GM18873 (cell line): Measurements from ENCODE around the gene GBP6.
"Not testable (repeated sequence)": the region's sequence is repeated elsewhere in the genome, so short reads cannot be mapped to it uniquely, and the experiment has no call there.

ENCODE experiments used
- ATAC-seq: cut with Tn5 transposase; IDR thresholded peaks from one replicate; pipeline ENCODE4 v1.9.1; 2021; ENCODE audit warnings: mild to moderate bottlenecking, moderate library complexity, moderate number of reproducible peaks; ENCODE audit not compliant: unreplicated experiment, low FRiP score

Gene GBP6, protein sequence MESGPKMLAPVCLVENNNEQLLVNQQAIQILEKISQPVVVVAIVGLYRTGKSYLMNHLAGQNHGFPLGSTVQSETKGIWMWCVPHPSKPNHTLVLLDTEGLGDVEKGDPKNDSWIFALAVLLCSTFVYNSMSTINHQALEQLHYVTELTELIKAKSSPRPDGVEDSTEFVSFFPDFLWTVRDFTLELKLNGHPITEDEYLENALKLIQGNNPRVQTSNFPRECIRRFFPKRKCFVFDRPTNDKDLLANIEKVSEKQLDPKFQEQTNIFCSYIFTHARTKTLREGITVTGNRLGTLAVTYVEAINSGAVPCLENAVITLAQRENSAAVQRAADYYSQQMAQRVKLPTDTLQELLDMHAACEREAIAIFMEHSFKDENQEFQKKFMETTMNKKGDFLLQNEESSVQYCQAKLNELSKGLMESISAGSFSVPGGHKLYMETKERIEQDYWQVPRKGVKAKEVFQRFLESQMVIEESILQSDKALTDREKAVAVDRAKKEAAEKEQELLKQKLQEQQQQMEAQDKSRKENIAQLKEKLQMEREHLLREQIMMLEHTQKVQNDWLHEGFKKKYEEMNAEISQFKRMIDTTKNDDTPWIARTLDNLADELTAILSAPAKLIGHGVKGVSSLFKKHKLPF

DNA sequence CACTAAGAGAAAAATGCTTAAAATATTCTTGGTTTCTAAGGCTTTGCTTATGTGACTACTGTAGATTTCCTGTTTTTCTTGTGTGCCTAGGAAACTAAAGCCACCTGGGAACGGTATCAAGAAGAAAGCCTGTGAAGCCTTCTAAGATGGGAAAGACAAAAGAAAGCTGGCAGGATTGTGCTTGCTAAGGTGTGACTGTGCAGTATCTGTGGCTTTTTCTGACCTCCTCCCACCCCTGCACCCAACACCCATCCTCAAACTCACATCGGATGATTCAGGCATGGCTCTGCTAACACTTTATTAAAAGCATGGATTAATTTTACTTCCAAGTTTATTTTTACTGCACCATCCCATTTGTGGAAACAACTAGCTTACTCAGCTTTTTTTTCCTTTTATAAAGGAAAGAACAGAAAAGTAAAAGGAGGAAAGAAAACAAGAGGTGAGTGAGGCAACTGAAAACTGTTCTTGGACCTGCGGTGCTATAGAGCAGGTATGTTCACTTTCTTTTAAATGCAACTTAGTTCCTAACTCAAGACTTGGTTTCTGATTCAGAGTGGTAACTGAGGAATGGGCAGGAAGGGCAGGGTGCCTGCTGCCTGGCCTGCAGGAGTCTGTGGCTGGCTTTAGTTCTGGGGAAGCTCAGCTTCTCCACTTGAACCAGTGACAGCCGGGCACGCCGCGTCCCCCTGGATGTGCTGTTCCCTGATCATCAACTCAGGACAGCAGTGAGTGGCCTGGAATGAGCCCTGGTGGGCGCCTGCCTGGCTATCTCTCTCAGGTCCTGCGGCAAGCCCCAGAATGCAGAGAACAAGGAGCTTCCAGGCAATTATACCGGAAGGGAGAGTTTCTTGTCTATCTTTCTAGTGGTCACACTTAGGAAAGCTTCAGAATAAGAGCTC, at the start of gene GBP6:
TSS of gene GBP6 (plus strand) at position 422 of the 899 bp plus-strand sequence. CDS start 4,493 bp downstream, outside the sequence.
- ATAC-seq = no peak

DNA sequence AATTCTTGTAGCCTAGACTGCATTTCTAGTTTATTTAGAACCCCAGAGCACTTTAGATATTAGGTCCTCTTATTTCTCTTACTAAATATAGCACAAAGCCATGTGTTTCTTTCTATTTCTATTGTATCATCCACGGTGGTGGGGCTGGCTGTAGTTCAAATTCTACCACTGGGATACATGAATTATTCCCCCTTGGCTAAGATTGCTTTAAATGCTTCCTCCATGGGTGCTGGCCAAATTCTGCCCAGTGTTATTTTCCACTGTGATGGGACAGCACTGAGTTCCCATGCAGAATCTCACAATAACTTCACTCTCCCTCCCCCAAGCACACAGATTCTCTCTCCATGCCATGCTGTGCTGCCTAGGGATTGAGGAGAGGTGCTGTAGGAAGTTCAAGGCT, 41.5 kb upstream of the GBP6 start:
- no peak for ATAC-seq

DNA sequence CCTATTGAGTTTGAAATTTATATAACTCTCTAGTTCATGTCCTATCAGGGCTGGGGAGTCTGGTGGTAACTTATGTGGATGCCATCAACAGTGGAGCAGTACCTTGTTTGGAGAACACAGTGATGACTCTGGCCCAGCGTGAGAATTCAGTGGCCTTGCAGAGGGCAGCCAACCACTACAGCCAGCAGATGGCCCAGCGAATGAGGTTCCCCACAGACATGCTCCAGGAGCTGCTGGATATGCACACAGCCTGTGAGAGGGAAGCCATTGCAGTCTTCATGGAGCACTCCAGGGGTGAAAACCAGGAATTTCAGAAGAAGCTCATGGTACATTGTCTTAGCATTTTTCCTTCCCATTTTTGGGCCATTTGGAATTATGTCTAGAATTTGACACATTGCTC, 32.0 kb upstream of the GBP6 start:
- ATAC-seq = no peak

DNA sequence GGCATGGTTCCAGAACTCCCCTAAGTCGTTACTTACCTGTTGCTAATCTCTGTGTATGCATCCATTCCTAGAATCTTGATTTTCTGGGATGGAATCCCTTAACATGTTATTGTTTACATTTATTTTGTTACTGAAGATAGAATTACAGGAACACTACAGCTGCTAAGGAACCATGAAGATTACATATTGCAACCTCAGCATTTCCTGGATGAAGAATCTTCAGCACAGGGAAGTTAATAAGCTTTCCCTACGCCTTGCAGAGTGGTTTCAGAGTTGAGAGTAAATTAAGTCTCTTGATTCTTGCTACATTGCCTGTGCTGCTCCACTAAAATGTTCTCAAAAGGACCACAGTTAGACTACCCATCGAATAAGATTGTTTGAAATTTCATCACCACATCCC, 31.4 kb upstream of the GBP6 start:
- ATAC-seq = no peak

DNA sequence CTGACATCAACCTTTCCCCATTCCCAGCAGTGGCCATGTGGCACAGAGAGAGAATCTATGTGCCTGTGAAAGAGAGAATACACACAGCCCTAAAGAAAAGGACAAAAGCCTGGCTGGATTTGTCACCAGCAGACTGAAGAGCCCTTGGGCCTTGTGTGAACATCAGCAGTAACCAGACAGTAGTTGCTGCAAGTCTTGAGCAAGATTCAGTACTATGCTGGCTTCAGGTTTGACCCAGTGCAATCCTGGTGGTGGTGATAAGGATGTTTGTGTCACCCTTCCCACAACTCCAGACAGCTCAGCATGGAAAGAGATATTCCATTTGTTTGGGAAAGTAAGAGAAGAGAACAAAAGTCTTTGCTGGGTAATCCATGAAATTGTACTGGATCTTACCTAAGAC, 28.4 kb upstream of the GBP6 start:
- ATAC-seq = no peak

DNA sequence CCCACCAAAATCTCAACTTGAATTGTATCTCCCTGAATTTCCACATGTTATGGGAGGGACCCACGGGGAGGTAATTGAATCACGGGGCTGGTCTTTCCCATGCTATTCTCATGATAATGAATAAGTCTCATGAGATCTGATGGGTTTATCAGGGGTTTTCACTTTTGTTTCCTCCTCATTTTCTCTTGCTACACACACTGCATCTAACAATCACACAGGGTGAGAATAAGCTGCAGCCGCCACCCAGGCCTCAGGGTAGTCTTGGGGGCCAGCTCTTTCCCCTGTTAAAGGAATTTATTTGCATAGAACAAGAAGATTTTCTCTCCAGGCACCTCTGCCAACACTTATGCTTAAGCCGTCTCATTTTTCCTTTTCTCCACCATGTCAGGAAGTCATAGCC, 26.0 kb upstream of the GBP6 start:
- no peak for ATAC-seq

DNA sequence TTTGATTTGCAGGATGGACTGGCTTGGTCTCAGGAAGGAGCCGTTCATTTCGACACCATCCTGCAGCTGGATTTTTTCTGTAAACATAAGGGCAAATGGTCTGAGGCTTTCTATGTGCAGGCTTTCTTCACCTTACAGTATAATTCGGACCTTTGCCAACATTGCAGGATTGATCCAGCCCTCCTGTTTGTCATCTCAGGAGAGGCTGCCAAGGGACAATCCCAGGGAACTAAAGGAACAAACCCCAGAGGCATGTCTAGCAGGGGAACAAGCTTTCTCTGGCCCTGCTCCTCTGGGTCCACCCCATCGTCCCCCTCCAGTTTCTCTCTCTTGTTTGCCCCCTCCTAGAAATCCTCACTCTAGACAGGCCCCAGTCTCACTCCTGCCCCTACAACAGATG, 24.8 kb upstream of the GBP6 start:
- ATAC-seq = no peak

DNA sequence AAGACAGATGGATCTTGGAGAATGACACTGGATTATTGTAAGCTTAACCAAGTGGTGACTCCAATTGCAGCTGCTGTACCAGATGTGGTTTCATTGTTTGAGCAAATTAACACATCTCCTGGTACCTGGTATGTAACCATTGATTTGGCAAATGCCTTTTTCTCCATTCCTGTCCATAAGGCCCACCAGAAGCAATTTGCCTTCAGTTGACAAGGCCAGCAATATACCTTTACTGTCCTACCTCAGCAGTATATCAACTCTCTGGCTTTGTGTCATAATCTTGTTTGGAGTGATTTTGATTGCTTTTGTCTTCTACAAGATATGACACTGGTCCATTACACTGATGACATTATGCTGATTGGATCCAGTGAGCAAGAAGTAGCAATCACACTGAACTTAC, 18.4 kb upstream of the GBP6 start:
- ATAC-seq = not testable (repeated sequence)

DNA sequence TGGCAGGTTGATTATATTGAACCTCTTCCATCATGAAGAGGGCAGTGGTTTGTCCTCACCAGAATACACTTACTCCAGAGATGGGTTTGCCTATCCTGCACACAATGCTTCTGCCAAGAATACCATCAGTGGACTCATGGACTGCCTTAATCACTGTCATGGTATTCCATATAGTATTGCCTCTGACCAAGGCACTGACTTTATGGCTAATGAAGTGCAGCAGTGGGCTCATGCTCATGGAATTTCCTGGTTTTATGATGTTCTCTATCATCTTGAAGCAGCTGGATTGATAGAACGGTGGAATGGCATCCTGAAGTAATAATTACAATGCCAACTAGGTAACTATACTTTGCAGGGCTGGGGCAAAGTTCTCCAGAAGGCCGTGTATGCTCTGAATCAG, 16.6 kb upstream of the GBP6 start:
- ATAC-seq = no peak

DNA sequence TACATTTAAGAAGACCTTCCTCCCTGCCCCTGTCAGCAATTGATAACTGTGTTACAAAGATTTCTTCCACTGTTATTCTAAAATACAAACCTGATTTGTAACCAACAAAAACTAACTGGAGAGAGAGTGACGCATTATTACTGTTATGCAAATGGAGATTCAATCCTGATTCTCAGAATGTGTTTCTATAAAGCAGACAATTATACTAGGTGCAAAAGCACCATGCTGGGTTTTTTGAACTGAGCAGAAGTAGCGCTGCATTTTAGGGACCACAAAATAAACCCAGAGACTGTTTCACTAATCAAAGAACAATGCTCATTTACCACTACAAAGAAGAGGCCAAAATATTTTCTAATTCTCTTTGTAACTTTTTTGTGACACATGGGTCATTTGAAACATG, 13.6 kb upstream of the GBP6 start:
- ATAC-seq = no peak

DNA sequence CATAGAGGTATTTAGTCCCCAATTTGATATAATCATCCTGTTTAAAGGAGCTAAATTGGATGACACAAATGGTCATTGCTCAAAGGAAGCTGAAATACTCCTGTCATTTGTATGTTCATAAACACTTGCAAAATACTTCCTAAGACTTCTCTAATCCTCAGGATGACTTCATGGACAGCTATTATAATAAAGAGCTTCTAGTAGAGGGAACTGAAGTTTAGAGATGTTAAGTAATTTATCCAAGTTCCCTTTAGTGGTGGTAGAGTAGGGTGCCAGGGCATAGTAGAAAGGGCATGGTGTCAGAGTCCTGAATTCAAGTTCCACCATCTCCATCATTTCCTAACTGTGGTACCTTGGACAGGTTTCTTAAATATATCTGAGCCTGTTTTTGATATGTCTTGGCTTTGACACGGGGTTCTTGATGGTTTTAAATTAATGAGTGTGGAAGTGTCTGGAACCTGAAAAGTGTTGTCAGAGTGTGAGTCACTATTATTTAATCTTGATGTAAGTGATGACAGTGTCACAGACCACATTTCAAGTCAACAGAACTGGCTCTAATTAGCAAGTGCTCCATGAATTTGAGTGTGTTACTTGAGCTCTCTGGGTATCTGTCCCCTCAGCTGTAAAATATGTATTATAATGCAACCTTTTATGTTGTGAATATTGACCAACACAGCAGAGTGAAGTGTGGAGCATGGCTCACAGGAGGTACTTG, 12.1 kb upstream of the GBP6 start:
- no peak for ATAC-seq

DNA sequence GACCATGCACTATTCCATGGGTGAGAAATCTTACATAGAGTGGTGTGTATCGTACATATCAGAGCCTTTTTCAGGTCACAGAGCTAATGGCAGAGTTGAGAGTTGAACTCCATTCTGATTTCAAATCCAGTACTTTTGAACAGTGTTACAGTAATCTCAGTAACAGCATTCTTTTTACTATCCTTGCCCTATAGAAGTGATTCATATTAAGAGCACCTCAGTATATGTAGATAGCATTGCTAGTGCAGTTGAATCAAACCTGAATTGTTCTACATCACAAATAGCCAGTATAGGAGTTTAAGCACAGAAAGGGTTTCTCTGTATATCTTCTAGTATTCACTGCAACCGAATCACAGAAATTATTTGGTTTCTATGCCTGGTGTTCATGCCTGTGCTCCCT, 11.4 kb upstream of the GBP6 start:
- ATAC-seq = no peak

DNA sequence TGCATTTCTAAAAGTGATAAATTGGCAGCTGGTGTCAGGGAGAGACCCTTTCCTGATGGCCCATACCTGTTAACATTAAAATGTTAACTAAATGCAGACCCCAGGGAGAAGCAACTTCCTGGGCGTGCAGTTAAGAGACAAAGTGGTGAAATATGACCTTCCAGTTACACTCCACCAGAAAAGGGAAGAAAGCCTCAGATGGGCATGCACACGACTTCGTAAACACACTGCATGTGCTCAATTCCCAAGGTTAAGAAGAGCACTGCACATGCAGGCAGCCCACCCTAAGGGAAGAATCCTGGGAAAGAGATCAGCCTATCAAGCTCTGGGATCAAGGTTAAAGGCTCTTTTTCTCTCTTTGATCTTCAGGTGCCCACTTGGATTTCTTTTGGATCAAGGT, 9.7 kb upstream of the GBP6 start:
- no peak for ATAC-seq

DNA sequence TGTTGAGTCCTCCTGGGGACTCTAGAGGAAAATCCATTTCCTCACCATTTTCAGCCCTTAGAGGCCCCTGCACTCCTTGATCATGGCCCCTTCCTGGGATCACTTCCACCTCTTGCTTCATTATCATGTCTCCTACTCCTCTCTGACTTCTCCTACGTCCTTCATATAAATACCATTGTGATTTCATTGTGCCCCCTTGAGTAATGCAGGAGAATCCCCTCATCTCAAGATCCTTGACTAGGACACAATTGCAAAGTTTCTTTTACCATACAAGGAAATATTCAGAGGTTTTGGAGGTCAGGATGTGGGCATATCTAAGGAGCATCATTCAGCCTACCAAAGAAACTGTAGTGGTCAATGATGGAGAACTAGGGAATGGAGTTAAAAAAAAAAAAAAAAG, 8.8 kb upstream of the GBP6 start:
- ATAC-seq = no peak

DNA sequence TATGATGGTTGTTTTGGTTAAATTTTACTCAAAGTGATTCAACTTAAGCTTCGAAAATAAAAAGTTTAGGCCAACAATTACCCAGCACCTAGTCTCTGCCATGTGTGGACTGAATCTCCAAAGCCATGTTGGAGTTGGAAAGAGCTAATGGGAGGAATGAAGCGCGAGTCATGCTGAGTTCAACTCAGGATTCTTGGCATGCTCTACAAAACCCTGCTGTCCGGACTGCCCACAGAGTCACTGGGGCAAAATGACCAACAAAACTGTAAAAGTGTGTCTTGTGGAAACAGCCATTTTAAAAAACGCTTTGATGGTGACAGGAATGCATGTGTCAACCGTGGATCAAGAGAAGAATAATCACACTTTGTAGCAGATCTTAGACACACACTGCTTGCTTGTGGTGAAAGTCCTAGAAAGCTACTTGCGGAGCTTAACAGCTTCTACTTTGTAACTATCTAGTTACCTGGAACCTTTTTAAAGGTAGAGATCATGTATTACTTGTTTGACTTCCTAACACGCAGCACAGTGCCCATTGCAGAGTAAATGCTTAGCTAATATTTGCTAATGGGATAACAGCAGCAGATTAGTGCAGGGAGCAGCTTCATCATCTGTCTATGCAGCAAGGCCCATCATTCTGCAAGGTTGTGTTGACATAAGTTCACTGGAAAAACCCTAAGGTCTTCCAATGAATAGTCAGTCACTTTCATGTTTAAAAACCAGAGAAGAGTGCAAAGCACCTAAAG, 7.0 kb upstream of the GBP6 start:
- no peak for ATAC-seq

DNA sequence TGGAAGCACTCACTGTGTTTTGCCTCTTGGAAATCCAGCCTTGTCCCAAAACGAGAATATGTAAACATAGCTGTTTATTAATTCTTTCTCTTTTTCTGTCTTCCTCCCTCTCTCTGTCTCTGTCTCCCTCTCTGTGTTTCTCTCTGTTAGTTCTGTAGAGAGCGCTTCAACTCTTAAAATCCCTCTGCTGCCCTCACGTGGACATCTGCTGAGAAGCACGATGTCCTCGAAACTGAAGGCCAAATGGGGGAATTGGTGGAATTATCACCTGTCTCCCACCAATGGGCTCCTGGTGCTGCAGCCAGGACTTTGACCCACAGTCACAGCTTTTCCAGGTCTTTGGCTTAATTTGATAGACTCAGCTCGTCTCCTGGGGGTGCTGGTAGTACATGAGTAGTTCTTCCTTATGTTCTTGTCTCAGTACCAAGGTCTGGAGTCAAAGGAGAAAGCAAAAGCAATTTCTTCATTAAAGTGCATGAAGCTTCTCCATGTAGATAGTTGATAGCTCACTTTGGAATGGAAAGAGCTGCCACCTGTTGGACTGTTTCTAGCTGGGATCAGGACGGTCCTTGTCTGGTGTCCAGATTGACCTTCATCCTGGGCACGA, 5.5 kb upstream of the GBP6 start:
- ATAC-seq = peak; percentile 69

DNA sequence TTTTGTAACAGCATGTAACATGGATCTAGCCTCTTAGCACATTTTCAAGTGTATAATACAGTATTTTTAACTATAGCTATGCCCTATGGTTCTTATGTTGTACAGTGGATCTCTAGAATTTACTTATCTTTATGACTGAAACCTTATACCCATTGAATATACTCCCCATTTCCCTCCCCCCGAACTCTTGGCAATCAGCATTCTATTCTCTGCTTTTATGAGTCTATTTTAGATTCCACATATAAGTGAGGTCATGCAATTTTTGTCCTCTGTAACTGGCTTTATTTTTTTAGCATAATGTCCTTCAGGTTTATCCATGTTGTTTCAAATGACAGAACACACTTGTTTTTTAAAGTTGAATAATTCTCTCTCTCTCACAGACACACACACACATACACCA, 3.1 kb upstream of the GBP6 start:
- no peak for ATAC-seq

DNA sequence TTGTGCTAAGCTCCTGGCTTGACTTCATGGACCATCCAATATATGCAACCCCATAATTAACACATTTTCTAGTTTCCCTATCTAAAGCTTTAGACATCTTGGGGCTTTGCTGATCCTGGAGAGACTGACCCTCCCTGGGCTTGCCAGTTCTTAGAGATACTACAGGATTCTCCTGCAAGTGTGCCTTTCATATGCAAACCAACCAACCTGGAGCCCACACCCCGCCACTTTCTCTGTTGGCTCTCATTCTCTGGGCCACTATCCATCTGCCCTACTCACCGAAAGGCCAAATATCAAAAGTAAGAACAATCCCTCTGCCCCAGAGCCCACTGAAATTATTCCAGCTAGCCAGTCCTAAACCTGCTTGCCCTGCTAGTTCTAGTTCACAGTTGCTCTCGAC, 2.2 kb upstream of the GBP6 start:
- no peak for ATAC-seq

DNA sequence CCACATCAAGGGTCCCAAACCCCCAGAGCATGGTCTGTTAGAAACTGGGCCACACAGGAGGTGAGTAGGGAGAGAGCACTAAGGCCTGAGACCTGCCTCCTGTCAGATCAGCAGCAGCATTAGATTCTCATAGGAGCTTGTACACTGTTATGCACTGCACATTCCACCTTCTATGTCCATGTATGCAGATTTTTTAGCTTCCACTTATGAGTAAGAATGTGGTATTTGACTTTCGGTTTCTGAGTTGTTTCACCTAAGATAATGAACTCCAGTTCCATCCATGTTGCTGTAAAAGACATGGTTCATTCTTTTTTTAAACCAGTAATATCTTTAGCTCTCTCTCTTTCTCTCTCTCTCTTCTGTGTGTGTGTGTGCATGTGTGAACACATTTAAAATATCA, 663 bp upstream of the GBP6 start:
- peak; percentile 87 for ATAC-seq
